T-helper 2 cell treated with Interferon-gamma antibody and Interleukin-4, amounts not matched to agents 100 ng/mL and 5 ng/mL, for 36 hours (primary cell): Measurements from ENCODE around the gene ACADVL. TPM values are rescaled to one million over a fixed set of nuclear protein-coding genes. Genes with fewer than 3 reads are reported as not detected.

ENCODE experiments used
- total RNA-seq: library from RNA; stranded (reverse); gene quantifications from 2 replicates; pipeline ENCODE4 v1.2.3, GENCODE V29; 2022

Gene ACADVL
- total RNA-seq, 1 donor from 2014 or later, result 340 TPM

Other genes with a start within 250 kb of the ACADVL start
- not detected in 2 replicates for gene ALOX12, start 223.9 kb upstream of the ACADVL start, total RNA-seq
- 138 and 139 TPM in 2 replicates for gene RNASEK, start 207.3 kb upstream of the ACADVL start, total RNA-seq
- gene BCL6B, start 196.9 kb upstream of the ACADVL start, total RNA-seq, result 0.36 and 0.39 TPM in 2 replicates
- gene SLC16A13, start 183.9 kb upstream of the ACADVL start, total RNA-seq, result 19.5 and 19.9 TPM in 2 replicates
- 0.09 TPM in 2 replicates for gene SLC16A11, start 175.8 kb upstream of the ACADVL start, total RNA-seq
- gene CLEC10A, start 139.7 kb upstream of the ACADVL start, total RNA-seq, result not detected in 2 replicates
- gene ASGR2, start 105.1 kb upstream of the ACADVL start, total RNA-seq, result not detected in 2 replicates
- gene ASGR1, start 40.6 kb upstream of the ACADVL start, total RNA-seq, result 0.91 and 1.8 TPM in 2 replicates
- 9.1 and 9.6 TPM in 2 replicates for gene DLG4, start 102 bp upstream of the ACADVL start, total RNA-seq
- 46.4 and 51.1 TPM in 2 replicates for gene DVL2, start 14.6 kb downstream of the ACADVL start, total RNA-seq
- 53.4 and 55.1 TPM in 2 replicates for gene PHF23, start 19.5 kb downstream of the ACADVL start, total RNA-seq
- 223 and 242 TPM in 2 replicates for gene GABARAP, start 22.5 kb downstream of the ACADVL start, total RNA-seq
- 170 and 179 TPM in 2 replicates for gene CTDNEP1, start 31.8 kb downstream of the ACADVL start, total RNA-seq
- 56.5 and 57.8 TPM in 2 replicates for gene ELP5, start 32.3 kb downstream of the ACADVL start, total RNA-seq
- 0.32 and 0.39 TPM in 2 replicates for gene CLDN7, start 42.5 kb downstream of the ACADVL start, total RNA-seq
- gene SLC2A4, start 61.8 kb downstream of the ACADVL start, total RNA-seq, result 0.07 TPM in 1 of 2 replicates, not detected in the other
- 1.3 and 1.4 TPM in 2 replicates for gene YBX2, start 74.7 kb downstream of the ACADVL start, total RNA-seq
- 709 TPM in 2 replicates for gene EIF5A, start 87.7 kb downstream of the ACADVL start, total RNA-seq
- gene GPS2, start 95.4 kb downstream of the ACADVL start, total RNA-seq, result 78.5 and 83.2 TPM in 2 replicates
- gene NEURL4, start 109.4 kb downstream of the ACADVL start, total RNA-seq, result 38.5 and 44.1 TPM in 2 replicates
- 580 and 590 TPM in 2 replicates for gene ACAP1, start 116.6 kb downstream of the ACADVL start, total RNA-seq
- gene KCTD11, start 132.2 kb downstream of the ACADVL start, total RNA-seq, result 8.2 TPM in 2 replicates
- not detected in 2 replicates for gene TMEM95, start 135.2 kb downstream of the ACADVL start, total RNA-seq
- 1.2 and 1.4 TPM in 2 replicates for gene TNK1, start 161.2 kb downstream of the ACADVL start, total RNA-seq
- 141 and 147 TPM in 2 replicates for gene PLSCR3, start 174.6 kb downstream of the ACADVL start, total RNA-seq
- 54.3 and 56.3 TPM in 2 replicates for gene TMEM256, start 184.2 kb downstream of the ACADVL start, total RNA-seq
- gene NLGN2, start 187.9 kb downstream of the ACADVL start, total RNA-seq, result 1.2 TPM in 2 replicates
- not detected in 2 replicates for gene SPEM1, start 200.4 kb downstream of the ACADVL start, total RNA-seq
- not detected in 2 replicates for gene SPEM2, start 205.7 kb downstream of the ACADVL start, total RNA-seq
- gene SPEM3, start 208.9 kb downstream of the ACADVL start, total RNA-seq, result not detected in 2 replicates
- 14.4 TPM in 2 replicates for gene TMEM102, start 215.5 kb downstream of the ACADVL start, total RNA-seq
- 5.6 and 5.8 TPM in 2 replicates for gene FGF11, start 219.6 kb downstream of the ACADVL start, total RNA-seq
- gene CHRNB1, start 225.1 kb downstream of the ACADVL start, total RNA-seq, result 11.0 and 11.4 TPM in 2 replicates